Measurements from ENCODE around the gene SPATS2. TPM values are rescaled to one million over a fixed set of nuclear protein-coding genes. Genes with fewer than 3 reads are reported as not detected.

SPATS2 gene
- total and polyA plus RNA-seq, 2 donors (not counting 3 experiments of a cell fraction or from before 2014, with no cell fraction given), result 55.8 to 66.5 TPM

GRCh38 chr12:49458816-49459215, 91.6 kb downstream of the SPATS2 start:
- Histone ChIP-seq H3K27me3 (ENCODE audit: control insufficient read depth in 2 of 2, insufficient read depth in 2 of 2, low read length in 2 of 2) (no peaks in the 10 kb centered on the region), H2AFZ (ENCODE audit: low read depth, low read length) (no peak overlapping the region), H3K9ac (replicated peaks; ENCODE audit: extremely low read depth, insufficient read depth, low read length) (no peak overlapping the region), H3K36me3 (ENCODE audit: control insufficient read depth in 2 of 2, extremely low read depth in 1 of 2, insufficient read depth in 2 of 2, low read length in 2 of 2) (no peaks in the 10 kb centered on the region), H3K4me3 (replicated peaks in 1 of 3; ENCODE audit: insufficient read depth in 1 of 3, low read depth in 1 of 3, low read length in 3 of 3) (no peak overlapping the region), H3K4me1 (ENCODE audit: control insufficient read depth, extremely low read depth, insufficient read depth, low read length) (peaks cover 29% of the 10 kb centered on the region), H4K20me1 (replicated peaks; ENCODE audit: control insufficient read depth, extremely low read depth, insufficient read depth, low read length) (no peaks in the 10 kb centered on the region), H3K4me2 (ENCODE audit: insufficient read depth, low read length) (no peak overlapping the region), H3K9me1 (replicated peaks; ENCODE audit: control insufficient read depth, extremely low read depth, insufficient read depth, low read length) (no peaks in the 10 kb centered on the region), H3K9me3 (replicated peaks; ENCODE audit: control insufficient read depth, insufficient read depth, low read length) (no peaks in the 10 kb centered on the region), H3K79me2 (ENCODE audit: control insufficient read depth, insufficient read depth, low read length) (peaks cover 68% of the 10 kb centered on the region), H3K27ac (ENCODE audit: insufficient read depth, low read depth, low read length) (no peak overlapping the region)
- POLR2A ChIA-PET, result no interaction called here
- CTCF ChIA-PET, result interaction anchor here (0.7 to 1.0 kb wide), 3 partner anchors 12 to 111 kb away, joined by 3 to 4 read pairs (median 3); no protein-coding TSS in a partner anchor
- TF ChIP-seq CTCF (IDR thresholded peaks at IDR 0.05; ENCODE audit: extremely low read depth in 1 of 2, insufficient read depth in 1 of 2, low read depth in 1 of 2, low read length in 2 of 2) (no peak), MAX (IDR thresholded peaks at IDR 0.05; ENCODE audit: insufficient read depth, insufficient read length) (no peak), MYC (IDR thresholded peaks at IDR 0.05; ENCODE audit: low read depth, low read length) (no peak), FOS (IDR thresholded peaks at IDR 0.05; ENCODE audit: borderline replicate concordance, insufficient read depth, low read length) (no peak), POLR2AphosphoS5 (IDR thresholded peaks at IDR 0.05; ENCODE audit: insufficient read depth, low read depth, low read length) (no peak), GATA2 (IDR thresholded peaks at IDR 0.05; ENCODE audit: insufficient read depth, insufficient read length, low read depth, low read length) (no peak), EZH2 (IDR thresholded peaks at IDR 0.05; ENCODE audit: borderline replicate concordance, low read depth, low read length, severe bottlenecking) (no peak), JUN (IDR thresholded peaks at IDR 0.05; ENCODE audit: borderline replicate concordance, insufficient read depth, insufficient read length, low read depth) (no peak), POLR2A (IDR thresholded peaks at IDR 0.05; ENCODE audit: low read depth, low read length) (no peak)
- BruUV-seq (replicated peaks), result no TSS peak
- intact Hi-C loops (cut with micrococcal nuclease) (no loop called here), dilution Hi-C loops (cut with MboI; ENCODE audit: extremely low pct_ligation_motif_present, low sequenced_read_pairs) (no loop called here)
- no peak for DNase-seq (ENCODE audit: low read depth, low spot score)
- no peak for FAIRE-seq

Data from endothelial cell of umbilical vein (primary cell).